Measurements from ENCODE around the gene DNMT3A. TPM values are rescaled to one million over a fixed set of nuclear protein-coding genes. Genes with fewer than 3 reads are reported as not detected.

The DNMT3A gene
- total and polyA plus RNA-seq, 2 of the 8 experiments (the other 6 are each of a cell fraction or from before 2014, with no cell fraction given) = 33.6 to 178 TPM

GRCh38 chr2:25228848-25229278 lies 112.9 kb downstream of the DNMT3A start:
- H4K8ac ChIP-seq (ENCODE audit: extremely low read depth, insufficient read depth, low read length) = no peak overlapping the region
- no peaks in the 10 kb centered on the region for H3K79me1 ChIP-seq (ENCODE audit: low read depth, low read length)
- H4K20me1 ChIP-seq (replicated peaks in 1 of 2; ENCODE audit: control insufficient read depth in 1 of 2, insufficient read depth in 2 of 2, low read length in 2 of 2) = peaks cover 2 to 3% of the 10 kb centered on the region in 2 experiments
- no peak overlapping the region; the same call in 1 of the 2 replicates for H3K27ac ChIP-seq (ENCODE audit: low read depth, low read length)
- peaks cover 2 to 24% (median 12%) of the 10 kb centered on the region in 4 experiments; a peak in 7 of 8 replicates for H3K36me3 ChIP-seq (ENCODE audit: control insufficient read depth in 2 of 4, insufficient read depth in 4 of 4, low read length in 3 of 4)
- no peak overlapping the region for H3K4me3 ChIP-seq (ENCODE audit: extremely low read depth in 1 of 4, insufficient read depth in 2 of 4, low read depth in 3 of 4, low read length in 4 of 4)
- peak; percentile 81 for FAIRE-seq
- H3K18ac ChIP-seq (ENCODE audit: extremely low read depth, low read length) = no peak overlapping the region; the same call in 1 of the 2 replicates
- H3K23me2 ChIP-seq (ENCODE audit: low read depth, low read length) = no peaks in the 10 kb centered on the region
- no peak overlapping the region for H4K91ac ChIP-seq (replicated peaks; ENCODE audit: insufficient read length, low read length)
- 23% methylated on average over 9 of the region's 9 CpGs; no CpG with 5 or more reads in 1 of the 2 experiments for WGBS, 2 experiments (ENCODE audit: extremely low coverage in 1 of 2, insufficient coverage in 1 of 2, insufficient read length in 1 of 2, insufficient replicate concordance in 2 of 2, low coverage in 1 of 2, low lambda C conversion rate in 2 of 2, missing lambda C conversion rate in 1 of 2)
- no peak overlapping the region for H4K5ac ChIP-seq (ENCODE audit: insufficient read length, low read depth, low read length)
- 0 out of 7 replicates have a peak overlapping the region, but pooled peaks of 1 of the 4 experiments have one; percentile 13 for H3K9ac ChIP-seq (replicated peaks in 1 of 4; ENCODE audit: extremely low read depth in 1 of 4, low read depth in 3 of 4, low read length in 3 of 4)
- 0 out of 2 replicates have a peak overlapping the region, but pooled peaks have one; percentile 34 for H2AK5ac ChIP-seq (ENCODE audit: low read depth, low read length)
- H2BK15ac ChIP-seq (ENCODE audit: low read length) = no peak overlapping the region
- 0 out of 2 replicates have a peak overlapping the region, but pooled peaks have one; percentile 29 for H2BK5ac ChIP-seq (ENCODE audit: low read depth, low read length)
- POLR2A ChIA-PET (ENCODE audit: partially characterized antibody) = interaction anchor here (0.6 to 11.3 kb wide), 18 partner anchors 8 to 183 kb away, joined by 3 to 154 read pairs (median 4); no protein-coding TSS in a partner anchor
- no peaks in the 10 kb centered on the region for H3K79me2 ChIP-seq (ENCODE audit: control insufficient read depth in 1 of 2, insufficient read depth in 2 of 2, low read length in 2 of 2)
- H3K4me2 ChIP-seq (ENCODE audit: insufficient read depth in 1 of 2, low read depth in 2 of 2, low read length in 2 of 2) = peak overlapping the region in 1 of 2 experiments; percentile 22; a peak in 1 of 4 replicates
- H3K56ac ChIP-seq (replicated peaks; ENCODE audit: insufficient read length, low read depth, low read length) = no peak overlapping the region
- H3K4me1 ChIP-seq (replicated peaks in 1 of 4; ENCODE audit: control insufficient read depth in 3 of 4, insufficient read depth in 4 of 4, low read length in 3 of 4) = peaks cover 0 to 15% (median 12%) of the 10 kb centered on the region in 4 experiments; a peak in 5 of 7 replicates
- H2BK12ac ChIP-seq (ENCODE audit: low read depth, low read length) = no peak overlapping the region
- no peak overlapping the region for H2BK120ac ChIP-seq (replicated peaks; ENCODE audit: low read depth, low read length)
- no peak overlapping the region for H2AFZ ChIP-seq (ENCODE audit: low read length)
- H3K27me3 ChIP-seq (replicated peaks in 1 of 4; ENCODE audit: control insufficient read depth in 3 of 4, extremely low read depth in 1 of 4, insufficient read depth in 3 of 4, low read length in 3 of 4) = no peaks in the 10 kb centered on the region
- no peak overlapping the region for H3K23ac ChIP-seq (ENCODE audit: insufficient read length)
- CTCF ChIA-PET (ENCODE audit: partially characterized antibody) = interaction anchor here (0.6 to 7.6 kb wide), 38 partner anchors 8 to 337 kb away, joined by 3 to 66 read pairs (median 4); no protein-coding TSS in a partner anchor
- no peak overlapping the region for H2BK20ac ChIP-seq (ENCODE audit: low read length)
- no peak overlapping the region for H3K4ac ChIP-seq (replicated peaks; ENCODE audit: insufficient read length, low read depth, low read length)
- DNase-seq (ENCODE audit: low read depth in 1 of 2, low spot score in 2 of 2) = peak; percentile 80 to 84
- no peaks in the 10 kb centered on the region for H3K9me3 ChIP-seq (ENCODE audit: insufficient read depth in 2 of 2, low read depth in 1 of 2, low read length in 1 of 2)
- H3K14ac ChIP-seq (ENCODE audit: insufficient read length) = no peak overlapping the region
- TF ChIP-seq ZNF274 (IDR thresholded peaks at IDR 0.05; ENCODE audit: borderline replicate concordance, extremely low read depth, low read length) = no peak
- peak; percentile 59 to 74 for TF ChIP-seq RAD21 (IDR thresholded peaks at IDR 0.05 in 1 of 2, conservative IDR thresholded peaks at IDR 0.05 in 1 of 2; ENCODE audit: low read depth in 2 of 2, low read length in 2 of 2)
- TF ChIP-seq TBP (IDR thresholded peaks at IDR 0.05; ENCODE audit: low read depth, low read length) = 0 out of 2 replicates have a peak, but pooled peaks have one; percentile 52
- peak; percentile 40; the same call in 1 of the 2 replicates for TF ChIP-seq CREB1 (IDR thresholded peaks at IDR 0.05)
- TF ChIP-seq GABPA (IDR thresholded peaks at IDR 0.05; ENCODE audit: borderline replicate concordance, insufficient read depth, low read length) = 0 out of 2 replicates have a peak, but pooled peaks have one; percentile 46
